Dedifferentiated amniotic fluid mesenchymal stem cell (primary cell): Measurements from ENCODE around the gene MACF1.
"Not testable (repeated sequence)": the region's sequence is repeated elsewhere in the genome, so short reads cannot be mapped to it uniquely, and the experiment has no call there.

Source experiments
- DNase-seq: peaks from one replicate; pipeline ENCODE4 v3.0.0-alpha.2; 2016; ENCODE audit errors: extremely low spot score

The MACF1 gene, protein sequence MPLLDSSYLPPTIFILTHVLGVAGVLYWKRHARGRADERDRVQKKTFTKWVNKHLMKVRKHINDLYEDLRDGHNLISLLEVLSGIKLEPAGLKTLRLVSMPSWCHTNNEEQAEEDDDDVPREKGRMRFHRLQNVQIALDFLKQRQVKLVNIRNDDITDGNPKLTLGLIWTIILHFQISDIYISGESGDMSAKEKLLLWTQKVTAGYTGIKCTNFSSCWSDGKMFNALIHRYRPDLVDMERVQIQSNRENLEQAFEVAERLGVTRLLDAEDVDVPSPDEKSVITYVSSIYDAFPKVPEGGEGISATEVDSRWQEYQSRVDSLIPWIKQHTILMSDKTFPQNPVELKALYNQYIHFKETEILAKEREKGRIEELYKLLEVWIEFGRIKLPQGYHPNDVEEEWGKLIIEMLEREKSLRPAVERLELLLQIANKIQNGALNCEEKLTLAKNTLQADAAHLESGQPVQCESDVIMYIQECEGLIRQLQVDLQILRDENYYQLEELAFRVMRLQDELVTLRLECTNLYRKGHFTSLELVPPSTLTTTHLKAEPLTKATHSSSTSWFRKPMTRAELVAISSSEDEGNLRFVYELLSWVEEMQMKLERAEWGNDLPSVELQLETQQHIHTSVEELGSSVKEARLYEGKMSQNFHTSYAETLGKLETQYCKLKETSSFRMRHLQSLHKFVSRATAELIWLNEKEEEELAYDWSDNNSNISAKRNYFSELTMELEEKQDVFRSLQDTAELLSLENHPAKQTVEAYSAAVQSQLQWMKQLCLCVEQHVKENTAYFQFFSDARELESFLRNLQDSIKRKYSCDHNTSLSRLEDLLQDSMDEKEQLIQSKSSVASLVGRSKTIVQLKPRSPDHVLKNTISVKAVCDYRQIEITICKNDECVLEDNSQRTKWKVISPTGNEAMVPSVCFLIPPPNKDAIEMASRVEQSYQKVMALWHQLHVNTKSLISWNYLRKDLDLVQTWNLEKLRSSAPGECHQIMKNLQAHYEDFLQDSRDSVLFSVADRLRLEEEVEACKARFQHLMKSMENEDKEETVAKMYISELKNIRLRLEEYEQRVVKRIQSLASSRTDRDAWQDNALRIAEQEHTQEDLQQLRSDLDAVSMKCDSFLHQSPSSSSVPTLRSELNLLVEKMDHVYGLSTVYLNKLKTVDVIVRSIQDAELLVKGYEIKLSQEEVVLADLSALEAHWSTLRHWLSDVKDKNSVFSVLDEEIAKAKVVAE (N-terminal part only)

DNA sequence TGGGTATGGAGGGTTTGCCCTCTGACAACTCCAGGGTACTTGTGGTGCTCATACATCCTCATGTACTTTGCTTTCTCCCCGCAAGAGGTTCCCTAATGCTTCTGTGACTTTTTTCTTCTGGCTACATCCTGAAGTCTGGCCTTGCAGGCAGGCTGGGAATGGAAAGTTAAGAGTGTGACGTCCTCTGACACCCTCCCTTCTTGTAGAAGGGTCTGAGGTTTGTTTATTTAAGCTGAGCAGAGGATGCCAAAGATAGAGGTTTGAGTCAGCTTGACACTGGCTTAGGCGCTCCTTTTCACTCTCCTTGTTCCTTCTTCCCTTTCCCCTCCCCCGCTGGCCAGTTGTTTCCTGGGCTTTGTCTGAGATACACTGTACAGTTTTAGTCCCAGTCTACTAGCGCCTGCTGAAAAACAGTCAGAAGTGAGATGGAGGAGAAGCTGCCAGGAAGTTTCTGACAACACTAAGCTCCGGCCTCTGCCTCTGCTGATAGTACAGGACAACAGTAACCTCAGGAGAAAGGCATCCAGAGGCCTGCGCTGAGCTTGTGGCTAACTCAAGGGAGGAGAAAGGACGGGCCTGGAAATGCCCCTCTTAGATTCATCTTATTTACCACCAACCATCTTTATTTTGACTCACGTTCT, at the start of gene MACF1:
Gene MACF1 (plus strand): TSS at position 255 of the 641 bp plus-strand sequence. CDS start 328 bp downstream, at position 583.
- peak; percentile 92 for DNase-seq

DNA sequence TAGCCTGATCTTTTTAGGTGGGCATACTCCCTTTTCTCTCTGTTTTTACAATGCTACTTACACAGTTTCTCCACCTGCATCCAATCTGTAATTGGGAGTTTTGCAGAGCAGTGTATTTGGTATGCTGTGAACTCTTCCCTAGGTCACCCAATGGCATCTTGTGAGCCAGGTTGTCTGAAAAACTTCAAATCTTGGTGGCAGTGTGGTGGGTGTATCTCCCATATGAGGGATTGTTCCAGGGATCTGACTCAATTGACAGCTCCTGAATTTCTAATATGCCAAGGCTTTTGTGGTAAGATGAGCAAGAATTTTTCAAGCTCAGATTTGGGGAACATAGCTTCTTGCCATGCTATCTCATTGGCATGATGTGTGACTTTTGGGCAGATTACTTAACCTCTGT, 47.2 kb upstream of the MACF1 start:
- DNase-seq: no peak

DNA sequence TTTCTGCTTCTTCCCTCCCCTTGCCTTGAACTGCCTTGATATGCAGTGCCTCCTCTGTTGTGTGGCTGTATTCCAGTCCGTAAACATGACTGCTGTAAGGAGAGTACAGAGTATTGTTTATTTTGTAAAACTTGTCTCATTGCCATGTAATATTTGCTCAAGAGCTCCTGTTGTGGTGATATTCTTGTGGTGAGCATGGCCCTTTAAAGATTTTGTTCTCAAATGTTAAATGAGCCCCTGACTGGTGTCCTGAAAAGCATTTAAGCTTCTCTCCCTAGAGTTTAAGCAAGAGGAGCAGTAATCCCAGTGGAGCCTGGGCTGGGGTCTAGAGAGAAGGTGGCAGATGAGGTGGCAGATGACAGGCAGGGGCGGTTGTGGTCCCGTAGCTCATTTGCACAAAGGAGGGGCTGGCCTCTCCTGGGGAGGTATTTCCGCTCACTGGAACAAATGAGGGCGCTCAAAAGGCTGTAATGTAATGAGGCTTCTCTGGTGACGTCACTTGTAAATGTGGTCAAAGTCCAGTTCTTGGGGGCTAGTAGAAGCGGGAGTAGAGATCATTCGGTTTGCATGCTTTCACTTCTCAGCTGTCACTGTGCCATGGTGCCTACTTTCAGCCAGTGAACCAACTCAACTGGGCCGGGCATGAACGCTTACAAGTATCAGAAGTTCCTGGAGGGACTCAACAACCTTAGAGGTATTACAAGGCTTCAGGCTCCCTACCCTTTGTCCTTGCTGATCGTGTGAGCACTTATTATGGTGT, 46.0 kb upstream of the MACF1 start:
- no peak for DNase-seq

DNA sequence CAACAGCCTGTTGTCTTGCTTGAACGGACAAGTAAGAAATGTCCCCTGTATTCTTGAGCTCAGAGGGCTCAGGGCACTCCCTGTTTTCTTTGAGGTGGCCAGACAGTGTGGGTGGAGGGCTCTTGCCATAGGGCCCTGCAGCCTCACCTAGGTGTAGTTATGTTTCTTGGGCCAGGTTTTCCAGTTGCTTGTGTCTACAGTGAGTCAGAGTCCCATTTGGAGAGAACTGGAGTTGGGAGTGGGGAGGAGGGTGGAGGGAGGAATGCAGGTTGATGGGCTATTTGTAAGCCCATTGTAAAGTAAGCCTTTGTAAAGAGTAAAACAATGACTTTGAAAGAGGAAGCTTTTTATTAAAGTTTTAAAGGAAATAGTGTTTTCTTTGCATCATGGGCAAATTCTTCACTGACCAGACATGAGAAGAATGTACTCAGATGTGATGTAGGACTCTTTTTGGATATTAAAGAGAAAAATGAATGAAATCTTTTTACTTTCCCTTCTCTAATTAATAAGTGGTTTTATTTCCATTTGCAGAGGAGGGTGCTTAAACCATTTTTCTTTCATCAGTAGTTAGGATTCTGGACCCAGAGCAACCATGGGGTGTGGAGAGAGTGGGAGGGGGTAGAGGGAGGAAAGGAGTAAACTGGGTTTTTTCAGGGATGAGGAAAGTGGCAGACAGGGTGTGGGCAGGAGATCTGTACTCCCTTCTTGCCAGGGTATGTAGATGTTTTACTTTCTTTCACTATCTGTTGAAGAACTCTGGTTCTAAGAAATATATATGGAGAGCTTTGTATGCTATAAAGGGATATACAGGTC, 45.1 kb upstream of the MACF1 start:
- DNase-seq: no peak

DNA sequence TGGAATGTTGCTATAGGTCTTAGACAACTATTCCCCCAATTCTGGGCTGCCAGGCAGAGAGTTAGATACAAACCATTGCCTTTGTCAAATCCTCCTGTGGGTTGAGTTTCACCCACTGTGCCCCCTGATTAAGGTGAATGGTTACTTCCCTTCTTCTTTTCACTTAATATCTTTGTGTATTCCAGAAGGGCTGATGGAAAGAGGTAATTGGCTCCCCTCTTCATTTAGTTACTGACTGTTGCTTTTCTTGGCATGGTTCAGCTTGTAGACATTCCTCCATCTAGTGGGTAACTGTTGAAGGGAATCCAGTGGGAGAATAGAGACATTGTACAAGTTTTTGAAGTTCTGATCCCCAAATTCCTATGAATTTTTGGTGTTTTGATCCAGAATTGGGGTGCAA, 43.8 kb upstream of the MACF1 start:
- no peak for DNase-seq

DNA sequence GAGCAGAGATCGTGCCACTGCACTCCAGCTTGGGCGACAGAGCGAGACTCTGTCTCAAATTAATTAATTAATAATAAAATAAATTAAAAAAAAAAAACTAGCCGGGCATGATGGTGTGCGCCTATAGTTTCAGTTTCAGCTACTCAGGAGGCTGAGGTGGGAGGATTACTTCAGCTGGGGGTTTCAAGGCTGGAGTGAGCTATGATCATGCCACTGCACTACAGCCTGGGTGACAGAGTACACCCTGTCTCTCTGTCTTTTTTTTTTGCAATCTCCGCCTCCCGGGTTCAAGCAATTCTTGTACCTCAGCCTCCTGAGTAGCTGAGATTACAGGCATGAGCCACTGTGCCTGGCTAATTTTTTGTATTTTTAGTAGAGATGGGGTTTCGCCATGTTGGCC, 42.7 kb upstream of the MACF1 start:
- not testable (repeated sequence) for DNase-seq

DNA sequence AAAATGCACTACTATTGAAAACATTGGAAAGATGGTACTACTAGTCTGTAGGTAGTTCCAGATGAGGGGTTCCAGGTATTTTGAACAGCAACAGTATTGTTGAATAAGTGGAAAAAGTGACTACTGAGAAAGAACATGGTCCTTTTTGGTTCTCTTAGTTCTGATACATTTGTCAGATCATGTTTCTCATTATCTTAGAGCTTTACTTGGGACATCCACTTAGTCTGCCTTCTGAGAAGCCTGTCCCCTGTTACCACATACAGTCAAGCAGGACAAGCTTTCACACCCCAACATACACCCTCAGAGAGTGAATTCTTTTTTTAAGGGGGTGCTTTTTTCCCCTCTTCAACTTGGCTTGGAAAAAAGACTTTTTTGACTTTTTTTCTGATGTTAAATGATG, 41.0 kb upstream of the MACF1 start:
- no peak for DNase-seq

DNA sequence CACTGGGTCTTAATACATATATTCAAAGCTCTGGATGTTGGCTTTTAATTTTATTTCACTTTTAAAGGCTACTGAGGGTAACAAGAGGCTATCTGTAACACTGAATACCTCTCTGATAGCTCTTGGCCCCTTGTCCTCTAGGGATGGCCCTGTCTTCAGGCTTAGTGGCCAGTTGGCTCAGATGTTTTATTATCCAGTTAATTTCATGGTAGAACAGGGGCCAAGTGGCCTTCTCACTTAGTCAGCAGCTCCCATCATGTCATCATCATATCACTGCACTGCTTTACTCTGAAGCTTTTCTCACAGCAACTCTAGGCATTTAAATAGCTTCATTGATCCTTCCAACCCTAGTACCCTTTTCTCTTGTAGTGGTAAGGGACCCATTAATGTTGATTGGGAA, 40.2 kb upstream of the MACF1 start:
- no peak for DNase-seq

DNA sequence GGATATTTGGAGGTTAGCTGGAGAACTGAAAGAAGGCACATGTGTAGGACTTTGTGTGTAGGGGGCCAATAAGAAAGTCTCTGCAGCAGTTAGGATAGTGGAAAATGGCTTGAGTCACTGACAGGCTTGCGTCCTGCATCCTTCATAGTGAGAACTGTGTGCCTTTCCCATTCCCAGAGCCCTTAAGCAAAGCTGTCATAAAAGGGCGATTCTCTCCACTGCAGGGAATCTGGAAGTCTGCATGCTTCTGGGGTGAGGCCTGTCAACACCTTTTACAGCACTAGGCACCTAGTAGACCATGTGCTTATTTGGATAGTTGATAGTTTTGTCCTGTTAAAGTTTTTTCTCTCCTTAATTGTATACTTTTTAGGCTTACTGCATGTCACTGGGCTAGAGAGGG, 39.4 kb upstream of the MACF1 start:
- no peak for DNase-seq

DNA sequence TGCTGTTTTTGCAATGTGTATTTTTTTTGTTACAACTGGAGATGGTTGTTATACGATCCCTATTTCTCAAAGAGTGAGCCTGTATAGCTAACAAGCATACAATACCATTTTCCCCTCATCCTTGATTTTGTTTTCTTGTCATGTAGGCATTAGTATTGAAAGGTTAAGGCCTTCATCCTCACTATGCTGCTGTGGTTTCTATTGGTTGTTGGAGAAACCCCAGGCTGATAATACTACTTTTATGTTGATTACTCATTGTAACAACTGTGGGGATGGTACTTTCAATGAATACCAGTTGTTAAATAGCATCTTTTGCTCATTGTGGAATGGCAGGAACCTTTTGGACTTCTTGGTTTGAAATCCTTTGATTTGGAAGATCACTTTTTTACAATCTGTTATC, 39.0 kb upstream of the MACF1 start:
- DNase-seq: no peak

DNA sequence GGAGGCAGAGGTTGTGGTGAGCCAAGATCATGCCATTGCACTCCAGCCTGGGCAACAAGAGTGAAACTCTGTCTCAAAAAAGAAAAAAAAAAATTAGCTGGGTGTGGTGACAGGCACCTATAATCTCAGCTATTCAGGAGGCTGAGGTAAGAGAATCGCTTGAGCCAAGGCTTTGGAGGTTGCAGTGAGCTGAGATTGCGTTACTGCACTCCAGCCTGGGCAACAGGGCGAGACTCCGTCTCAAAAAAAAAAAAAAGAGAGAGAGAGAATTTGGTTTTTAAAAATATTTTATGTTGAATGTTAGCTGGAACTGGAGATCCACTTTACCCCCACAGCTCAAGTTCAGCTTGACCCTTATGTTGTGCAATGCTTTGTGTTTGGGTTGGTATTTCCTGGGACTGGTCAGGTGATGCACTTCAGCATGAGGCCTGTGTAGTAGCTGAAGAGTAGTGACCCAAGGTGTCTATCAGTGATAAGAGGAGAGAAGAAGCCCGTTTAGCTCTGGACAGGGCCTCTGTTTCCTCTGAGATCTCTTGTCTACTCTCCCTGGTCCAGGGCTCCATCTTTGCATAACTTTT, 36.8 kb upstream of the MACF1 start:
- no peak for DNase-seq

DNA sequence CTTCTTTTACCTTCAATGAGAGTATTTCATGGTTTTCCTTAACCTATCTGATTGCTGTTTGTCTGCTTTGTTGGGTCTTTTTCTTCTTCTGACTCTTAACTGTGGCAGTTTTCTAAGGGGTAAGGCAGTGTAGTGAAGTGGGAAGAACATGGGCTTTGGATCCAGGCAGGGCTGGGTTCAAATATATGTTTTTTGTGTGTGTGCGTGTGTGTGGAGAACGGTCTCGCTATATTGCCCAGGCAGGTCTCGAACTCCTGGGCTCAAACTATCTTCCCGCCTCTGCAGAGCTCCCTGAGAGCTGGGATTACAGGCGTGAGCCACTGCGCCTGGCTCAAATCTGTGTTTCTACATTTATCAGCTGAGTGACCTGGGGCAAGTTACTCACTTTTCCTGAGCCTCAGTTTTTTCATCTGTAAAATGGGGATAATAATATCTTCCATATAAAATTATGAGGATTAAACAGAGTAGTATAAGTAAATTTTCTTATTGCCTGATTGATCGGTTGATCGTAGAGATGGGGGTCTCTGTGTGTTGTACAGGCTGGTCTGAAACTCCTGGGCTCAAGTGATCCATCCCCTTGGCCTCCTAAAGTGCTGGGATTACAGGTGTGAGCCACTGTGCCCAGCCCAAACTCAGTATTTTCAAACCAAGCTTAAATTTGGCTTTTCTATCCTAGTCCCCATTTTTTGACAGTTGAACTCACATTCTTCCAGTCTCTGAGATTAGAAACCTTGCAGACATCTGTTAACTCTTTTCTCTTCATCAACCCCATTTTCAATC, 36.0 kb upstream of the MACF1 start:
- DNase-seq: no peak

DNA sequence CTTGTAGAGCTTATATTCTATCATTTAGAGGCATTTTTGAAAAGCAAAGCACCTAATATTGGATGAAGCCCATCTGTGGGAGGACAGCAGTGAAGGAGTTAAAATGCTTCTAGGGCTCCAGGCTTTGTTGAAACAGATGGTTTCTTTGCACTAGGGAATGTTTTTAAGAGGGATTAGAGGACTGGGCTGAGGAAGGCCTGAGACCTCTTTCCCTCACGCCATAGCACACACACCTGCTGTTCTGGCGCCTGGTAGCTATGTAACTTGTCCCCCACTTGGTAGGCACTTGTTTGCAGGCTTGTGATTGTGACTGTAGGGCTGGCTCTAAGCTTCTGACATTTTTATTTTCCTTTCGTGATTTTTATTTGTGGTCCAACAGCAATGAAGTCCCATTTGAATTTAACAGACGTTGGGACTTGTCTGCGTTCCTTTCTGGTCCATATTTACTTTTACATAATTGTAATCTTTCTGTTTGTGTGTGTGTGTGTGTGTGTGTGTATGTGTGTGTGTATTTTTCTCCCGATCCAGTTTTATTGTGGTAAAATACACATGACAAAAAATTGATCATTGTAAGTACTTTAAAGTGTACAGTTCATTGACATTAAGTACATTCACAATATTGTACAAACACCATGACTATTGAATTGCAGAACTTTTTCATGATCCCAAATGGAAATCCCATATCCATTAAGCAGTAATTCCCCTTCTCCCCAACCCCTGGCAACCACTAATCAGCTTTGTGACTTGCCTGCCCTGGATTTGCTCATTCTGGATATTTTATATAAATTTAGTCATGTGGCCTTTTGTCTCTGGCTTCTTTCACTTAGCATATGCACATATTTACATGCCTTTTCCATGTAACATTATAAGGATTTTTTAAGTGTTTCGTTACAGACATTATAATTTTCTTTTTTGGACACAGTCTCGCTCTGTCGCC, 33.5 kb upstream of the MACF1 start:
- no peak for DNase-seq

DNA sequence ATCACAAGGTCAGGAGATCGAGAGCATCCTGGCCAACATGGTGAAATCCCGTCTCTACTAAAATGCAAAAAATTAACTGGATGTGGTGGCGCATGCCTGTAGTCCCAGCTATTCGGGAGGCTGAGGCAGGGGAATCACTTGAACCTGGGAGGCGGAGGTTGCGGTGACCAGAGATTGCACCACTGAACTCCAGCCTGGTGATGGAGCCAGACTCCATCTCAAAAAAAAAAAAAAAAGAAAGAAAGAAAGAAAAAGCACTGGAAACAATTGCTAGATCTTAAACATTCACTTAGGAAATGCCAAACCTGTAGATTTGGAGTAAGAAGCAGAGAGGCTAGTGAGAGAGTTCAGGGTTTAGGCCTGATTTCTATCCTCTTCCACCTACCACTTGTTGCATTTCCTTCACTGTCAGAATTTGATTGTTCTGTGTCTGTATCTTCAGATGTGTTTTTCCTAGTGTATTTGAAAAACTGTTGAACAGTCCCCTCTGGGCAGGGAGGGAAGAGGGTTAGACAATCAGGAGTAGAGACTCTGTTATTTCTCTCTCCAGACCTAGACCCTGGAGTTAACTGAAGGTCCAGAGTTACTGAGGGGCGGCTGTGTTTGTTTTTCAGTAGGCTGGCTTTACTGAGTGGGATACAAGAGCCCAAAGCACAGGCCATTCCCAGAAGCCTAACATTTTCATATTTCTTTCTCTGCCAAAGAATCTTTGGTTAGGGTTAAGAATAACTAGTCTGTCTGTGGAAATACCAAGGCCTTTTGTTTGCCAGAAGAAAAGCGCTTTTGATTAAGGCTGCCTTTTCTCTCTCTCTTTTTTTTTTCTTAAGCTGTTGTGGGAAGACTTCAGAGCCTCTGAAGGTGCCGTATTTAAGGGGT, 31.1 kb upstream of the MACF1 start:
- no peak for DNase-seq

DNA sequence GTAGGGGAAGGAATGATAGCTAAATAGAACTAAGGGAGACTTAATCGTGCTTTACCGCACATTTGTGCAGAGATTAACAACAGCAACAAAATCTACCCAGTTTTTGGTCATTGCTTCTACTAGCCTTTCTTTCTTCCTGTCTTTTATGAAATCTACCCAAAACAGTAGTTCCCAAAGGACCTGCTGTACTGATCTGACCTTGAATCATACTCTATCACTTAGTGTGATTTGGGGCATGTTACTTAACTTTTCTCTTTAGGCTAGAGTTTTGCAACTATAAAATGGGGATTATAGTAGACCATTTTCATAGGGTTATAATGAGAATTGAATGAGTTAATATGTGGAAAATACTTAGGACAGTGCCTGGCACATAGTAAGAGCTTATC, 30.5 kb upstream of the MACF1 start:
- DNase-seq: no peak

DNA sequence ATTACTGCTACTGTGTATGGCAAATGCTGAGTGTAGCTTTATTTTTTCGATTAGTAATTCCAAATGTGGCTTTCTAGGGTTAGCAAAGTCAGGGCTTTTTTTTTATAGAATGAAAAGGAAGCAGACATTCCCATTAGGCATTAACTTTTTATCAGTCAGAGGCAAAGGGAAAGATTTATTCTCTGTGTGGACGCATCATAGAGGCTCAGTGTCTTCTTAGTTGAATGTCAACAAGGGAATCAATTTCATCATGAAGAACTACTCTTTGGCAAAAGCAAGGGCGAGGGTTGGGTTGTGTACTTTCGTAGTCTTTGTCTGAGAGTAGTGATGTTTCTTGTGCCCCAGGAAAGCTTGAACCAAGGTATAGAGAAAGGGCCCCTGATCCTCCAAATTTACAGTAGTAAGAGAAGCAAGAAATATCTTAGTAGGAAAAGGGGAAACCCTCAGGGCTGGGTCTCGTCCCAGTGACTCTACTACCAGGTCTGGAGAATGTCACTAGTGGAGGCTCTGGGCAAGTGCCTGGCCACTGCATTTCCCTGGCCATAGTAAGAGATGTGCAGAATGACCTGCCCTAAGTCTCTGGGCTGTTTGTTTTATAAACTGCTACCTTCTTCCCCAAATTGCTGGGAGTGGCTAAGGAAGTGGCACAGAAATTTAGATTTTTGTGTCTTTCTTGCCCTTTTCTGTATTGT, 30.0 kb upstream of the MACF1 start:
- no peak for DNase-seq
